SKM-1 treated with dmso at 0.1 percent for 144 hours (cell line): Measurements from ENCODE around the gene CD101.

Source experiments
- DNase-seq: peaks from one replicate; lab custom pipeline; 2025; ENCODE audit not compliant: unreplicated experiment; lab: John Stamatoyannopoulos, UW

Gene CD101

DNA sequence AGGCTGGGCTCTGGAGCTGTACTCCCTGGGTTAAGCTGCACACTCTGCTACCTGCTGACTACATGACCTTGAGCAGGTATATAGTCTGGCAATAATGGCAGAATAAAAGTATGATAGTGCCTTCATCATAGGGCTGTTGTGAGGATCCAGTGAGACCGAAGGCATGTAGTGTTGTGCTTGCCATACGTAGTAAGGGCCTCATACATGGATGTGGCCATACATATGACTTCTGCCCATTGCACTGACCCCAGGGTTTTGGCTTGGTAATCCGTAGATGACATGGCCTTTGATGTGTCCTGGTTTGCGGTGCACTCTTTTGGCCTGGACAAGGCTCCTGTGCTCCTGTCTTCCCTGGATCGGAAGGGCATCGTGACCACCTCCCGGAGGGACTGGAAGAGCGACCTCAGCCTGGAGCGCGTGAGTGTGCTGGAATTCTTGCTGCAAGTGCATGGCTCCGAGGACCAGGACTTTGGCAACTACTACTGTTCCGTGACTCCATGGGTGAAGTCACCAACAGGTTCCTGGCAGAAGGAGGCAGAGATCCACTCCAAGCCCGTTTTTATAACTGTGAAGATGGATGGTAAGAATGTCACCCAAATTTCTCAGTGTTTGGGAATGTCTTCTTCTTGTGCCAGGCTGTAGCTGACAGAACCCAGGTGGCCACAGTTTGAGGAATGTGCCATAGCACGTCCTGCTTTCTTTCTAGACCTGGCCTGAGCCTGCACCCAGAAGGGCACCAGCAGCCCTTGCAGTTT, 17.0 kb upstream of the CD101 start:
- no peak for DNase-seq

DNA sequence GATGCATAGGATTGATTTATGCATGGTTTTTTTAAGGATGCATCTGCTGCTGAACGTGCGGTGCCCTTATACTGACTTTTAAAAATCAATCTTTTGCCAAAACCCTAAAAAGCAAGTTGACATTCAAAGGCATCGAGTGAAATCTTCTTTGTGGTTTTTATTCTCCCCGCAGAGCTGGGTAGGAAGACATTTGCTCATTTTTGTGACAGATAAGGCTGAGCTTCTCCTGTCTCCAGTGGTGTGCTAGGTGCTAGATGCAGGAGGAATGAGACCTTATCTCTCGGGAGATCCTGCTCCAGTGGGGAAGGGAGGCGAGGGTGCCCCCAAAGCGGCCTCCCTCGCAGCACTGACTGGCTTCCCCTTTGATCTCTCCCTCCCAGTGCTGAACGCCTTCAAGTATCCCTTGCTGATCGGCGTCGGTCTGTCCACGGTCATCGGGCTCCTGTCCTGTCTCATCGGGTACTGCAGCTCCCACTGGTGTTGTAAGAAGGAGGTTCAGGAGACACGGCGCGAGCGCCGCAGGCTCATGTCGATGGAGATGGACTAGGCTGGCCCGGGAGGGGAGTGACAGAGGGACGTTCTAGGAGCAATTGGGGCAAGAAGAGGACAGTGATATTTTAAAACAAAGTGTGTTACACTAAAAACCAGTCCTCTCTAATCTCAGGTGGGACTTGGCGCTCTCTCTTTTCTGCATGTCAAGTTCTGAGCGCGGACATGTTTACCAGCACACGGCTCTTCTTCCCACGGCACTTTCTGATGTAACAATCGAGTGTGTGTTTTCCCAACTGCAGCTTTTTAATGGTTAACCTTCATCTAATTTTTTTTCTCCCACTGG, 14.9 kb upstream of the CD101 start:
- no peak for DNase-seq

DNA sequence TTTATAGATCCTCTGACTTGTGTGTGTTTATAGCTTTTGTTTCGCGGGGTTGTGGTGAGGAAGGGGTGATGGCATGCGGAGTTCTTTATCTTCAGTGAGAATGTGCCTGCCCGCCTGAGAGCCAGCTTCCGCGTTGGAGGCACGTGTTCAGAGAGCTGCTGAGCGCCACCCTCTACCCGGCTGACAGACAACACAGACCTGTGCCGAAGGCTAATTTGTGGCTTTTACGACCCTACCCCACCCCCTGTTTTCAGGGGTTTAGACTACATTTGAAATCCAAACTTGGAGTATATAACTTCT, 14.4 kb upstream of the CD101 start:
- DNase-seq, result no peak

DNA sequence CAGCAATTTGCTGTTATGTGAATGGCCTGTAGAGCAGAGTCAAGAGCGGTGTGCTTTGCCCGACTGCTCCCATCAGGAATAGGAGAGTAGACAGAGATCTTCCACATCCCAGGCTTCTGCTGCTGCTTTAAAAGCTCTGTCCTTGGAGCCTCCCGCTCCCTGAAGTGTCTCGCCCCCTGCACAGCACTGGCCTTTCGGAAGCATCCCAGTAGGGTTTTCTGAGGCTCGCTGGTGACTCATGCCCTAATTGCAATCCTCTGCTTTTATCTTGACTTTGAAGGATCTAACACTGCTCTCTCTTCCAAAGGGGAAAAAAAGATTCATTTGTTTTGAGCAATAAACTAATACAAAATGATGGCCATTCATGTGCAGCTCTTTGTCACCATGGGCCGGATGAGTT, 13.3 kb upstream of the CD101 start:
- DNase-seq, result no peak

DNA sequence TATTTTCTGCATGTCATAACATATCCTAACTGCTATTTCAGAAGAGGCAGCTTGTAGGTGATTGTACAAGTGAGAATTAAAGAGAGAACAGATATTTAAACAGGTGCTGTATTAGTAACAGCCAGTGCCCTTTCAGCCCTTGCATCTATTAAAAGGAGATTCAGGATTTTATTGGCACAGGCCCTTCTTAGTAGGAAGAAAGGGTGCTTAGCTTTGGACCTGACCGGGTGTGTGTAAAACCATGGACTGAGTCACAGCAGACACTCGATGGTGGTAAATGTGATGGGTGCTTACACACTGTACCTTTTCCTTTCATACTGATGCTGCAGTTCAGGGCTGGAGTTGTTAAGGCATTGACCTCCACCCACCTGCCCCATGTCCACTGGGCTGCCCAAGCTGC, 12.7 kb upstream of the CD101 start:
- DNase-seq, result no peak

DNA sequence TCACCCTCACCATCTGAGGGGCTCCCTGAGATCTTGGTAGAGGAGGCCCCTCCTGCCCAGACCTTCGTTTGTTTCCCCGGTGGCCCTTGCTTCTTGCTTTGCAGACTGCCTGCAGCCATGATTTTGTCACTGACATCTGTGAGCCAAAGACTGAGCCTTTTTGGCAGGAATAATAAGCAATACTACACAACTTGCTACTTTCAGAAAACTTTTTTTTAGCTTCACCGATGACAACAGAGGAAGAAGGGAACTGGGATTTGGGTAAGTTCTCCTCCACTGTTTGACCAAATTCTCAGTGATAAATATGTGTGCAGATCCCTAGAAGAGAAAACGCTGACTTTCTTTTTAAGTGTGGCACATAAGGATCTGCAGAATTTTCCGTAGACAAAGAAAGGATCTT, 11.7 kb upstream of the CD101 start:
- no peak for DNase-seq

DNA sequence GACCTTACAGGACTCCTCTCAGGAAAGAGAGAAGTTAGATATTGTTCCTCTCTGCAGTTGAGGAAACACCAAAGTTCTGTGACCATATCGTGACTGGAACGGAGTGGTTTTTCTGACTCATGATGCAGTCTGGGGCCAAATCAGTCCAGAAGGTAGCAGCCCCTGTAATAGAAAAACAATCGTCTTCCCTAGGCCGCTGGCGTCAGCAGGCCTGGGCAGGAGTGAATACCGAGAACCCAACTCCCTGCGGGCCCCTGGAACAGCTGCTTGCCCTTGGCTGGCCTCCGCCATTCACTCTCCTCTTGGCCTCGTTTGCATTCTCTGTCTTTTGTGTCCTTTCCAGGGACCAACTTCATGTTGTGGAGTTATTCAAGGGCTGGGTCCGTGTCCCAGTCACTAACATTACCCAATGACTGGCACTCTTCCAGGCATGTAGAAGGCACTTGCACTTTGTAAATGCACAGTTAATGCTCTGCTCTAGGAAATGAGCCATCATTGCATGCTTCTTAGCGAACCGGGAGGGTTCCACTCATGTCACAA, 10.9 kb upstream of the CD101 start:
- DNase-seq, result peak; percentile 83

DNA sequence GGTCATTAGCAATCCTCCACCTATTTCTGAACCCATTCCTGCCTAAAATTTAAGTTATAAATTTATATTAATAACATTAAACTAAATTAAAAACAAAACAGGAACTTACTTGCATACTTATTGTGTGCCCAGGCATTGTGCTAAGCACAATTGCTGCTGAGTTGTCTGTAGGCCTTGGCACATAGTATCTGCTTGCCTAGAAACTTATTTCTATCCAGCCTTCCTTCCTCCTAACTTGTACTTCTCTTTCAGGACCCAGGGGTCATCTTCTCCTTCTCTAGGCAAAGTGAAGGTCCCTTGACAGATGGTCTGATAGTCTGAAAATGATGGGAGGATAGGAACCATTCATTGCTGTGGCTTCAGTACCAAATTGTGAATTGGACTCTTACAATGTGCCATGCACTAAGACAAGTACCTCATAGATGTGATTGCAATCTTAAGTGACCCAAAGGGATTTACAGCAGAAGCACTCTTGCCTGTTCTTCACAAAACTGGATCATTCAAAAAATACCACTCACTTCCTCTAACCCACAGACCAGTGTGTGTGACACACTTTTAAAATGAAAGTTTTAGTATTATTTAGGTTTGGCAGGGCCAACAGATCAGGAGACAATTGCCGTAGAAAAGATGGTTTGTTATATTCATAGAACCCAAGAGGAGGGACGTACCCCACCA, 10.3 kb upstream of the CD101 start:
- peak; percentile 55 for DNase-seq

DNA sequence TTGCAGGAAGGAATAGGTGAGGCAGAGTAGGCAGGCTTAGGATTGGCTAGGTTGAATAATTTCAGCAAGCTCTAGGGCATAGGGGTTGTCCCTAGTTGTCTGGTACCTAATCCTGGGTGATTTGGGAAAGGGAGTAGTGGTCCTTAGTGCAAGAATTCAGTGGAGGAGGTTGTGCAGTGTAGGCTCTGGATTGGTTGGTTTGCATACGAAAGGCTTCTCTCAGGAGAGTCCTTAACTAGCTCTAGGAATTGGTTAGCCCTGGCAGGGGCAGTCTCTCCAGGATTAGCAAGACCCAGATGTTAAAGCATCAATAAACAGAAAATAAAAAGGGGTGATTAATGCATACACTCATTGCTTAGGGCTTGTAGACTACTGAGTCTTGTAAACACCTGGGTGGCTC, 9.6 kb upstream of the CD101 start:
- no peak for DNase-seq

DNA sequence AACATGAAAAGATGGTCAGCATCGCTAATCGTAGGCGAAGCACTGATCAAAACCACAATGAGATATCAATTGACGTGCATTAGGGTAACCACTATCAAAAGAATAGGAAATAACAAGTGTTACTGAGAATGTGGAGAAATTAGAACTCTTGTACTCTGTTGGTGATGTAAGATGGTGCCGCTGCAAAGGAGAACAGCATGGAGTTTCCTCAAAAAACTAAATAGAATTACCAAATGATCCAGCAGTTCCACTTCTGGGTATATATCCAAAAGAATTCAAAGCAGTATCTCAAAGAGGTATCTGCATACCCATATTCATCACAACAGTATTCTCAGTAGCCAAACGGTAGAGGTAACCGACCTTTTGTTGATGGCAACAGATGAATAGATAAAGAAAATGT, 8.3 kb upstream of the CD101 start:
- no peak for DNase-seq

DNA sequence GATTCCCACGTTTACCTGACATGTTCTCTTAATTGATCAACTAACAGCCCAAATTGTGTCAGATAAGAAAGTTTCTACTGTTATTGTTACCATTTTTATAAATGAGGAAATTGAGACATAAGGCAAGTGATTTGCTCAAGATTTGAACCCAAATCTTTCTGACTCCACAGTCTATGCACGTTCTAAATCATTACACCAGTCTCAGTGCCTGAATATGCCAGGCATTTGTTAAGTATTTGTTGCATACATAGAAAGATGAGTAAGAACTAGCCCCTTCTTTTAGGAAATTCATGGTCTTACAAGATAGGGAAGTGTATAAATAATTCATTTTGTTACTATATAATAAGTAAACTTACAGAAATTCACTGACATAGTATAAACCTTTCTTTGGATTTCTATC, 7.1 kb upstream of the CD101 start:
- DNase-seq, result no peak

DNA sequence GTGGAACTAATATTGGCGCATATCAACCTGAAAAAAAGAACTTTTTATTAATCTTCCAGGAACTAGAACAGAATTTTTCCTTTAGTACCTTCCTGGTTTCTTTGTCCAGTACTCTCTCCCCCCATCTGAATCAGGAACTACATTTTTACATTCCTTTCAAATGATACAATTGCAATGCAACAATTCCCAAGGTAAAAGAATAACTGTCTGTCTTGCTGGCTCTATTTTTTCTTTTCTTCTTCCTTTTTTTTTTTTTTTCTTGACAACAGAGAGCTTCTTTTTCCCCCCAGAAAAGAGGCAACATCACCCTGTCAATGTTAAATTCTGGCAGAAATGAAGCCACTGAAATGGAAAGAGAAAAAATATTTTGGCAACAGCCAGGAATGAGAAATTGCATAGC, 4.5 kb upstream of the CD101 start:
- DNase-seq, result no peak

DNA sequence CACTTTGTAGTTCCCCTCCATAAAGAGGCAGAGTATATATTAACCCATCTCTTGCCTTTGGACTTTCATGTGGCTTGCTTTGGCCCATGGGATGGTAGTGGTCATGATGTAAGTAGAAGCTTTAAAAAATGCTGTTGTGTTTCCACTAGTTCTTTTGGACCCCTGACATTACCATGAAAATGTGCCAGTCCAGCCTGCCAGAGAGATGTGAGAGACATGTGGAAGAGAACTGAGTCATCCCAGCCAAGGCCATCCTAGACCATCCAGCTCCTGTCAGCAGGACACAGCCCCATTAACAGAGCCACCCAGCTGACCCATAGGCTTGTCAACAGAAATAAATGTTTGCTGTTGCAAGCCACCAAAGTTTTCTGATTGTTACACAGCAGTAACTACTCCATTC, 3.9 kb upstream of the CD101 start:
- DNase-seq, result no peak

DNA sequence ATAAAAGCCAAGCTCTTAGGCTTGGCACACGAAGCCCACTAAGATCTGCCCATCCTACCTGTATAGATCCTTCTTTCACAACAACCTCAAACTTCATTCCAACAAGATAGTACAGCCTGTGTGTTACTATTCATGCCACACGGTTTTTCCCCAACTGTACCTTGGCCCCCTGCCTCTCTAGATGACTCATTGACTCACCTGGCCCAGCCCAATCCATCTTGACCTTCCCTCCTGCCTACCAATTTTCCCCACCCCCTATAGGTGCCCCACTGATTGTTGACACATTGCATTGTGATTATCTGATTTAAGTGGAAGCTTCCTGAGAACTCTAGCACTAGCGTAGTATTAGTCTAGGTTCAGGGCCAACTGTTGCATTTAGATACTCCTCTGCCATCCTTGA, 2.0 kb upstream of the CD101 start:
- DNase-seq, result no peak

DNA sequence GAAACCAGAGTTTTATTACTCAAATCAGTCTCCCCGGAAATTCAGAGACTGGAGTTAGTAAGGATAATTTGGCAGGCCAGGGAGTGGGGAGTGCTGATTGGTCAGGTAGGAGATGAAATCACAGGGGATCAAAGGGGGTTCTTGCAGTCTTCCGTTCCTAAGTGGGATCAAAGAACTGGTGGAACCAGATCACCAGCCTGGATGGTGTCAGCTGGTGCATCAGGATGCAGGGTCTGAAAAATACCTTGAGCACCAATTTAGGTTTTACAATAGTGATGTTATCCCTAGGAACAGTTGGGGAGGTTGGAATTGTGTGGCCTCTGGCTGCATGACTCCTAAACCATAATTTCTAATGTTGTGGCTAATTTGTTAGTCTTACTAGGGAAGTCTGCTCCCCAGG, 1.4 kb upstream of the CD101 start:
- no peak for DNase-seq

DNA sequence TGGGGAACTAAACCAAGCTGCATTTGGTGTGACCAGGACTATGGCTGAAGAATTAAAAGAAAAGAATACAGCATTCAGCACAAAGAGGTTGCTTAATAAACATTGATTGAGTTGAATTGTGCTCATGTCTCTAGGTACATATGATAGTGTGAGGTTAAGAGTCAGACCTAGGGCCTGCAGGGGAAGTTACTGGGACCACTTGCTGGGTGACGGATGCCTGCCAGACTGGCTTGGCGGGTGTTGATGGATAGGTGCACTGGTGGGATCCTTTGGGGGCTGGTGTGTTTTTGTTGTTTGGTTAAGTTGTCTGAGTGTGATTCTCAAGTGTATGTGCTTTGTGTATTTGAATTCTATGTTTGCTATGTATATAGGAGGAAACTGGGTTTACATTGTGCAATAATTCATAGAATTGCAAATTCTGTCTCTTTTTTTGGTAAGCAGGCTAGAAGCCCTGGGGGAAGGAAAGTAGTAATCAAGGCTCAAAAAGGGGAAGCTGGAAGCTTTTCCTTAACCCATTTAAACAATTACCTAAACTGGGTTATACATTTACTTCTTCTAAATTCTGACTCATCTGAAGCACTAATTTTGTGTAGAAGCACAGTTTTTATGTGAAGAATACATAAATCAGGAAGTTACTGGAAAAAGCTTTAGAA, 1.8 kb downstream of the CD101 start:
- peak; percentile 97 for DNase-seq

DNA sequence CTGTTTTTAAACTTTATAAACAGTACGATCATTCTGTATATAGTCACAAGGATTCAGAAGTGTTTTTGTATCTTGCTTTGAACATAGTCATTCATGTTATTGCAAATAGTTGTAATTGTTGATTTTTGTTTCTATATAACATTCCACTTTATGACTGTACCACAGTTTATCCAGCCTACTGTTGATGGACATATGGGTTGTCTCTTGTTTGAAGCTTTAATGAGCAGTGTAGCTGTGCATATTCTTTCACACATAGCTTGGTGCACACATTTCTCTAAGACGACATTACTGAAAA, 6.1 kb downstream of the CD101 start:
- DNase-seq, result no peak

DNA sequence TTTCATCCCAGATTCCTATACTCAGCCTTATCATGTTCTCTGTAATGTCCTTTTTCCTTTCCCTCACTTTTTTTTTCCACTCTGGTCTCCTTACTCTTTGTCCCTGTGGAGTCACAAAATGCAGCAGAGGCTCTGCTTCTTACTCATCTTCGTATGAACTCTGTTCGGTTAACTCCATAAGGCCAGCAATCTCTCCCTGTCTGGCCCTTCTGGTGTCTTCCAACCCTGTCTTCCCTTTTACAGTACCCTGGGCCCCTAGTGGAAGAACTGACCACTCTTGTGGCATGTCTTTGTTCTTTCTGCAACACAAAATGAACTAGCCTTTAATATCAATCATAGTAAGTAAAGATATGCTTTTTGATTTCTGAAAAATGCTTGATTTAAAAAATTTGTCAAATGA, 7.1 kb downstream of the CD101 start:
- DNase-seq, result no peak

DNA sequence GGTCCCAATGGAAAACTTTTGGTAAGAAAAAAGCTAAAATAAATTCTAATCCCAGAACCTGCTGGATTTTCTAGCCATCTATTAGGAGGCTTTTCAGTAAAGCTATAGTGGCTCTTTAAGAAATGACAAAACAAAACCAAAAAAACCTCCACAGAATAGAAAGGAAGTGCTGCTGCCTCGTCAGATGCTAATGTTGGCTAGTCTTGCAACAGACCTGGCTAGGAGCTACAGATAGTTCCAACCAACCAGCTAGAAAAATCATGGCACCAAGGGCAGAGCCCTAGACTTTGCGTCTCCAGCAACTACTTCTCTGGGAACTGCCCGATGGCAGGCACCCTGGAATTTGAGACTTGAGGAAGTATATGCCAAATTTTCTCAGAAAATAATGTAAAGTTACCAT, 7.6 kb downstream of the CD101 start:
- DNase-seq, result peak; percentile 82

DNA sequence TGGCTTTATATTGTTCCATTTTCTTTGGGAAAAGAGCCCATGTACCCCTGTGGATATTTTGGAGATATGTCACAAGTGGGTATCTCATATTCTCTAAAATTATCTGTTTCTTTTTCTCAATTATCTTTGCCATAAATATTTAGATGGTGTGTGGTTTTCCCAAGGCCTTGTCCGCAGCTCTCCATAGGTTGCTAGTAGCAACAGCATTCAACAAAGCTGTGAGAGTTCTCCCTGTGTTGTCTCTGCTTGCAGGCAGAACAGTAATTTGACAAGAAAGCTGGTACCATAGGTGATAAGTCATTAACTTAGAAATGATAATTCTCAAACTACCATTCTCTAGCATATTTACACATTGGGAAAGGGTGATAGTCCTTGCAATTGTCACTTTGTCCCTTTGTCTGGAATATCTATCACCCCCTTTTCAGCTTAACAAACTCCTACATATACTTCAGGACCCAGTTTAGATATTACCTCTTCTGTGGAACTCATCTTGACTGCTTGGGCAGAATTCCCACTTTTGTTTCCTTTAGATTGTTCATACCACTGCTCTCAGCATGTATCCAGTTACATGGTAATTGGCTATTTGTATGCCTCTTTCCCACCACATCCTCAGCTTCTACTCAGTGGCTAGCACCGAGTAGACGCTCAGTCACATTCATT, 8.9 kb downstream of the CD101 start:
- DNase-seq, result no peak

DNA sequence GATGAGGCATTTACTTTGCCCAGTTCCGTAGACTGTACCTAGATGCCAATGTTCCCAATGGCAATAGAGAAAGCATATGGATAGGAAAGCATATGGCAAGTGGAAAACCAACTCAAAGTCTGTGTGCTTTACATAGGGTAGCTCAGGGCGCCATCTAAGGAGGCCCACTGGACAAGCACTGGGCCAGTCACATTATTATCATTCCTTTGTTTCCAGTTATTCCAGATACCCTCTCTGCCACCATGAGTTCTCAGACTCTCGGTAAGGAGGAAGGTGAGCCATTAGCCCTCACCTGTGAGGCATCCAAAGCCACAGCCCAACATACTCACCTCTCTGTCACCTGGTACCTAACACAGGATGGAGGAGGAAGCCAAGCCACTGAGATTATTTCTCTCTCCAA, 9.8 kb downstream of the CD101 start:
- no peak for DNase-seq
